Astrocyte of the spinal cord (primary cell): Measurements from ENCODE around the gene SFT2D3.

Source experiments
- DNase-seq: peaks from one replicate; pipeline ENCODE4 v3.0.0; 2011; ENCODE audit warnings: low read depth, low spot score
- H3K4me3 ChIP-seq: 2 replicates; pipeline ENCODE4 v1.5.1; 2011; ENCODE audit warnings: low read depth, mild to moderate bottlenecking, low read length, moderate library complexity
- CTCF ChIP-seq: IDR thresholded peaks from 2 replicates; pipeline ENCODE4 v1.5.1; 2012; ENCODE audit warnings: low read depth, mild to moderate bottlenecking, low read length, inconsistent platforms
- in situ Hi-C: cut with HindIII; loops from 2 replicates; pipeline ENCODE4 v1.10.0; 2017; ENCODE audit warnings: low sequenced_read_pairs

The SFT2D3 gene

GRCh38 chr2:127655209-127656073, 45.9 kb upstream of the SFT2D3 start:
- TF ChIP-seq CTCF = no peak
- in situ Hi-C loops = no loop called here
- DNase-seq = no peak
- no peak overlapping the region for H3K4me3 ChIP-seq

GRCh38 chr2:127656569-127657231, 44.6 kb upstream of the SFT2D3 start:
- in situ Hi-C loops = no loop called here
- no peak for DNase-seq
- TF ChIP-seq CTCF = no peak
- H3K4me3 ChIP-seq = no peak overlapping the region

GRCh38 chr2:127657232-127657595, 44.1 kb upstream of the SFT2D3 start:
- in situ Hi-C loops = no loop called here
- TF ChIP-seq CTCF = no peak
- H3K4me3 ChIP-seq = no peak overlapping the region
- no peak for DNase-seq

- TF ChIP-seq CTCF = no peak
- no peak for DNase-seq
- in situ Hi-C loops = no loop called here
- H3K4me3 ChIP-seq = no peak overlapping the region
Measured at GRCh38 chr2:127658146-127658545, 43.2 kb upstream of the SFT2D3 start.

- in situ Hi-C loops = no loop called here
- no peak for TF ChIP-seq CTCF
- H3K4me3 ChIP-seq = no peak overlapping the region
- no peak for DNase-seq
Measured at GRCh38 chr2:127658641-127659407, 42.5 kb upstream of the SFT2D3 start.

- no peak overlapping the region for H3K4me3 ChIP-seq
- TF ChIP-seq CTCF = no peak
- DNase-seq = no peak
- in situ Hi-C loops = no loop called here
Measured at GRCh38 chr2:127659408-127660290, 41.6 kb upstream of the SFT2D3 start.
